Psoas muscle (tissue), 8 donors: Measurements from ENCODE around the gene BTBD9. TPM values are rescaled to one million over a fixed set of nuclear protein-coding genes. Genes with fewer than 3 reads are reported as not detected.

Experiments used
- ATAC-seq, 4 donors: fragments of 200-7000 bp; cut with Tn5 transposase; one replicate each; pipeline ENCODE4 v1.9.1; 2020; ENCODE audit warnings: moderate library complexity in 3 of 4, mild to moderate bottlenecking in 2 of 4
- DNase-seq, 2 donors: peaks; one replicate each; pipeline ENCODE4 v3.0.0-alpha.2; 2020
- H3K27ac ChIP-seq: fragments of 200-600 bp; one replicate; pipeline ENCODE4 v1.8.0; 2022
- H3K27me3 ChIP-seq, 3 donors: fragments of 200-600 bp in 1 of 3; one replicate each; pipeline versions ENCODE4 v1.6.1 to v1.8.0; 2013 to 2022; ENCODE audit warnings: low read length in 2 of 3, mild to moderate bottlenecking in 2 of 3, moderate library complexity in 1 of 3; ENCODE audit not compliant: insufficient read depth in 3 of 3
- H3K36me3 ChIP-seq, 2 donors: fragments of 200-600 bp in 1 of 2; one replicate each; pipeline versions ENCODE4 v1.6.1 to v1.8.0; 2013 to 2022; ENCODE audit warnings: low read depth in 1 of 2, mild to moderate bottlenecking in 1 of 2, moderate library complexity in 1 of 2; ENCODE audit not compliant: insufficient read depth in 1 of 2
- H3K4me1 ChIP-seq: fragments of 200-600 bp; one replicate; pipeline ENCODE4 v1.8.0; 2022
- H3K4me3 ChIP-seq: fragments of 200-600 bp; one replicate; pipeline ENCODE4 v1.8.0; 2022; ENCODE audit warnings: mild to moderate bottlenecking
- H3K9me3 ChIP-seq: fragments of 200-600 bp; one replicate; pipeline ENCODE4 v1.8.0; 2022
- WGBS, 3 donors: extraction: QIAGEN DNeasy Blood & Tissue Kit; methylation state at CpG; one replicate each; pipeline versions ENCODE4 v1.1.6 to v1.1.7; 2013; 5-methylcytosine and 5-hydroxymethylcytosine counted together
- intact Hi-C, 2 donors: fragments of 100-400 bp; cut with DNase I; formaldehyde crosslinking; loops; one replicate each; pipeline versions ENCODE4 v1.11.0 to v1.14.2; 2022
- polyA plus RNA-seq, 3 donors: library from polyadenylated mRNA; stranded (reverse); fragments of 200-250 nt; gene quantifications; one replicate each; pipeline ENCODE4 v1.2.3, GENCODE V29; 2013
- total RNA-seq, 4 donors: library from RNA; stranded (reverse); fragmentation: NEBNext Ultra II Directional in 2 of 4; extraction: Animal tissue kit (Norgen Biotek cat#: 25700) in 2 of 4; gene quantifications; one replicate each; pipeline versions ENCODE4 v1.2.1 to v1.2.4, GENCODE V29; 2021 to 2023
- TF ChIP-seq, protein P1 (sequence below): fragments of 200-600 bp; IDR thresholded peaks from one replicate; pipeline ENCODE4 v1.8.0; 2022; ENCODE audit warnings: antibody characterized with exemption
- donor health status: healthy with polysubstance abuse.
- donor health status: DM: no; HTN: no; CAD: no; lungs with moderate emphysema.
- donor health status: Bipolar disorder and iron deficiency.
- donor health status: healthy.
- donor health status: DM: yes; HTN: yes; CAD: no.
- donor health status: DM: no; HTN: no; CAD: no.
- donor health status: DM: no; HTN: no; CAD: no.
- donor health status: DM: yes; HTN: yes; CAD: no.

Gene BTBD9
- total and polyA plus RNA-seq, 7 donors, result 2.3 to 10.9 (median 8.4) TPM

DNA sequence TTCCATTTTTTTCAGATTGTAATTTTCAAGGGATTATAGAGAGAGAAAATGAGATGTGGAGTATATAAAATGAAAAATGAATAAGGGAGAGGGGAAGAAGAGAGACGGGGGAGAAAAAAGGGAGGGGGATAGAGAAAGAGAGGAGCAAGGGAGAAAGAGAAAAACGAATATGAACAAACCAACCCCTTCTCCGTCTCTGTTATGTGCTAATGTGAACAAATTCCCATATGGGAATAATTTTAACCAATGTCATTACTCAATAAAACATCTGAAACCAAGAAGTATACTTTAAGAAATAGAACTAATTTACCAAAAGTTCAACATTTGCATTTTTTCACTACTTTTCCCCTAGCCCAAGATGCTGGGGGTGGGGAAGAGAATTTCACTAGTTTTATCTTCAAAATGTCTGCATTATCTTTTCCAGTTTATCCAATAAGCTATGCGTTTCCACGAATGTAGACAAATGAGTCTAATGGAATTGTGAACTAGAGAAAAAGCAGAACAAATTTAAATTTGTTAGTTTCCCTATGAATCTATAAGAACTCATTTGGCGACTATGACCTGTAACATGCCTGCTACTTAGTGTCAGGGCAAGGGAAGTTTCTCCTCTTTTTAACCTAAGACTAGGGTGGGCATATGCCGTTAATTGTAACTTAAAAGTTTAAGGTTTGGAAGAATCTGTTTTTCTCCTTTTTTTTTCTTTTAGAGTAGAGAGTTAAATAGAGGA is 286.3 kb downstream of the BTBD9 start:
- Histone ChIP-seq H3K4me1 (peaks cover 2% of the 10 kb centered on the region), H3K4me3 (no peak overlapping the region), H3K27me3 (no peaks in the 10 kb centered on the region), H3K36me3 (no peaks in the 10 kb centered on the region), H3K9me3 (no peaks in the 10 kb centered on the region), H3K27ac (no peak overlapping the region)
- TF ChIP-seq, protein P1, sequence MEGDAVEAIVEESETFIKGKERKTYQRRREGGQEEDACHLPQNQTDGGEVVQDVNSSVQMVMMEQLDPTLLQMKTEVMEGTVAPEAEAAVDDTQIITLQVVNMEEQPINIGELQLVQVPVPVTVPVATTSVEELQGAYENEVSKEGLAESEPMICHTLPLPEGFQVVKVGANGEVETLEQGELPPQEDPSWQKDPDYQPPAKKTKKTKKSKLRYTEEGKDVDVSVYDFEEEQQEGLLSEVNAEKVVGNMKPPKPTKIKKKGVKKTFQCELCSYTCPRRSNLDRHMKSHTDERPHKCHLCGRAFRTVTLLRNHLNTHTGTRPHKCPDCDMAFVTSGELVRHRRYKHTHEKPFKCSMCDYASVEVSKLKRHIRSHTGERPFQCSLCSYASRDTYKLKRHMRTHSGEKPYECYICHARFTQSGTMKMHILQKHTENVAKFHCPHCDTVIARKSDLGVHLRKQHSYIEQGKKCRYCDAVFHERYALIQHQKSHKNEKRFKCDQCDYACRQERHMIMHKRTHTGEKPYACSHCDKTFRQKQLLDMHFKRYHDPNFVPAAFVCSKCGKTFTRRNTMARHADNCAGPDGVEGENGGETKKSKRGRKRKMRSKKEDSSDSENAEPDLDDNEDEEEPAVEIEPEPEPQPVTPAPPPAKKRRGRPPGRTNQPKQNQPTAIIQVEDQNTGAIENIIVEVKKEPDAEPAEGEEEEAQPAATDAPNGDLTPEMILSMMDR, result no peak
- no peak for DNase-seq
- WGBS, 3 donors, result 84 to 90% (median 87%) methylated on average over 7 of the region's 7 CpGs
- intact Hi-C loops, result no loop called here
- ATAC-seq, result no peak

DNA sequence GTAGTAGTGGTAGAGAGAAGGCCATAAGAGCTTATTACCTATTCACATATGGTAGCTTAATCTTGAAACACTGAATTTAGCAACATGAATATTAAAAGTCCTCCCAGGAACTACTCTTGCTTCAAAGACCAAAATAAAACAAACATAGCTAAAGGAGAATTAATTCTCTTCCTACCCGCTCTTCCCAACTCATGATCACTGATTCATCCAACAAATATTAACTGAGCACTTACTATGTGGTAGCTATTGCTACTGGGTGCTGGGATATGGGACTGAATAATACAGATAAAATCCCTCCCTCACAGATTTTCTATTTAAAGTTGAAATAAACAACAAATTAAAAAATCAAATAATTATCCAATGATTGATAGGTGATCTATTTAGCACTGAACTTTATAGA is 287.1 kb downstream of the BTBD9 start:
- WGBS, 3 donors, result 97 to 100% (median 98%) methylated on average over 1 of the region's 1 CpG
- no peak for DNase-seq
- Histone ChIP-seq H3K27me3 (no peaks in the 10 kb centered on the region), H3K27ac (no peak overlapping the region), H3K4me3 (no peak overlapping the region), H3K9me3 (no peaks in the 10 kb centered on the region), H3K36me3 (no peaks in the 10 kb centered on the region), H3K4me1 (no peaks in the 10 kb centered on the region)
- intact Hi-C loops, result no loop called here
- no peak for ATAC-seq
- TF ChIP-seq, protein P1, result no peak

DNA sequence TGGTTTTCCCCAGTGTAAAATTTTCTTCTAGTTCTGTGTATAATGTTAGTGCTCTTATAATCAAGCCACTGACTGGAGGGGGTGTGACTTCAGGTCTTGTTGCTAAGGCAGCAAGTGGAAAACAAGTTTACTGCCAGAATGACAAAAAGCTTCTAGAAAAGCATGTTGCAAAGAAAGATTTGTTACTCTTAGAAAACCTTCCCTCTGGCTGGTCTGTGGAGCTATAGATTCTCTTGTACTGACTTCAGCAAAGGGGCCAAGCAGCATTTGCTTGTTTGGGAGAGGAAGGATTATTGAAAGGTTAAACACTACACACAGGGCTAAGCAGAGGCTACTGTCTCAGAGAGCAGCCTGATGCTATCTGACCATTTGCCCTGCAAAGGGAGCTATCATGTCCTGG is 288.8 kb downstream of the BTBD9 start:
- no peaks in the 10 kb centered on the region for H3K36me3 ChIP-seq
- intact Hi-C loops, result no loop called here
- H3K27me3 ChIP-seq, result no peaks in the 10 kb centered on the region
- TF ChIP-seq, protein P1, result no peak
- DNase-seq (no peak), ATAC-seq (no peak)
- no peak overlapping the region for H3K4me3 ChIP-seq
- no peak overlapping the region for H3K27ac ChIP-seq
- H3K9me3 ChIP-seq, result no peaks in the 10 kb centered on the region
- peaks cover 13% of the 10 kb centered on the region for H3K4me1 ChIP-seq

DNA sequence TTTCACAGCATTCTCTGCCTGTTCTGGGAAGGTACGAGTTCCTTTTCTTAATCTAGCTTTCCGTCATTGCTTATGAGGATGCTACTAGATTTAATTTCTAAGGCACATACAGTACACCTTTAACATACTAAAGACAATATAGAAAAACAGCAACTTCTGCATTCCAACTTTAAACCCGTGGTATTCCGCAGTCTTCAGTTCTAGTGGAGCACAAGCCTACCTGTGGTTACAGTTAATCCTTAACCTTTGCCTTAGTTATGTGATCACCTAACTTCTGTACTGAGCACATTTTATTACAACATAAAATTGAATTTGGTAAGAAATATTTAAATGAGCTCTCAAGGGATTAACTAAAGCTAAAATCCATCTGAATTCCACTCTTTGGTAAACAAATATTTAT is 289.5 kb downstream of the BTBD9 start:
- H3K9me3 ChIP-seq, result no peaks in the 10 kb centered on the region
- TF ChIP-seq, protein P1, result no peak

DNA sequence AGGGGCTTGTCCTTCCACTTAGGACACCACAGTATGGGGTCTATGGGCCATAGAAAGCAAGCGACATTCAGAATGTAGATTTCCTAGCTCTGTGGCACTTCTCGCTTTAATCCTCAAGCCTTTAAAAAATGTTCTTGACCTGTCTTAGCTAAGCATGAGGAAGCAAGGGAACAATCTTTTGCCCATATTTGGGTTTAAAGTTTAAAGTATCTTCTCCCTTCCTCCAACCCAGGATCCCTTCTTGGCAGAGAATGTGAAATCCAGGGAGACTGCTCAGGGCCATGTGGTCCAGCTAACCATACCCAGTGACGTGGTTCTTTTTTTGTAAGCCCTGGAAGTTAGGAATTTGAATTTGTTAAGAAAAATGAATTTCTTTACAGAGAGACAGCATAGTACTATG is 289.9 kb downstream of the BTBD9 start:
- no peaks in the 10 kb centered on the region for H3K9me3 ChIP-seq
- 87 to 93% (median 89%) methylated on average over 3 of the region's 3 CpGs for WGBS, 3 donors
- ATAC-seq, result no peak

More for the DNA sequence above, 289.5 kb downstream of the BTBD9 start:
- intact Hi-C loops, result no loop called here
- H3K4me1 ChIP-seq, result peaks cover 13% of the 10 kb centered on the region
- no peaks in the 10 kb centered on the region for H3K36me3 ChIP-seq
- no peak overlapping the region for H3K27ac ChIP-seq
- H3K27me3 ChIP-seq, result no peaks in the 10 kb centered on the region
- ATAC-seq, result no peak
- DNase-seq, result no peak
- H3K4me3 ChIP-seq, result no peak overlapping the region
- 89 to 93% (median 90%) methylated on average over 4 of the region's 4 CpGs for WGBS, 3 donors

More for the DNA sequence above, 289.9 kb downstream of the BTBD9 start:
- no peaks in the 10 kb centered on the region for H3K36me3 ChIP-seq
- H3K4me1 ChIP-seq, result peaks cover 13% of the 10 kb centered on the region
- intact Hi-C loops, result no loop called here
- H3K4me3 ChIP-seq, result no peak overlapping the region
- no peak overlapping the region for H3K27ac ChIP-seq
- no peak for DNase-seq
- TF ChIP-seq, protein P1, result no peak
- no peaks in the 10 kb centered on the region for H3K27me3 ChIP-seq
